Measurements from ENCODE around the gene OBSCN. TPM values are rescaled to one million over a fixed set of nuclear protein-coding genes. Genes with fewer than 3 reads are reported as not detected.
A peak's percentile ranks its signal among the peaks of the same experiment; 100 is the strongest.

The OBSCN gene
- total and polyA plus RNA-seq, 5 donors from 2014 or later: 0.13 to 57.1 (median 1.1) TPM

- no peak for DNase-seq
- peak overlapping the region in 1 of 3 donors; percentile 47 for H3K27ac Mint-ChIP-seq
- peak overlapping the region in 2 of 4 donors; percentile 15 to 84 for H3K4me3 Mint-ChIP-seq
- H3K27ac ChIP-seq (ENCODE audit: insufficient read depth, low read length, poor library complexity, severe bottlenecking): no peak overlapping the region
- H3K27me3 ChIP-seq (ENCODE audit: control insufficient read depth, insufficient read depth, low read length): no peaks in the 10 kb centered on the region
- H3K36me3 Mint-ChIP-seq: no peaks in the 10 kb centered on the region
- H3K4me1 ChIP-seq (ENCODE audit: control insufficient read depth, insufficient read depth, low read length, poor library complexity, severe bottlenecking): peaks cover 24% of the 10 kb centered on the region
- no peaks in the 10 kb centered on the region for H3K36me3 ChIP-seq (ENCODE audit: control insufficient read depth, insufficient read depth, low read length)
- no peak for ATAC-seq (ENCODE audit: low read depth in 2 of 2)
- H3K27me3 Mint-ChIP-seq: no peaks in the 10 kb centered on the region
- H3K9me3 Mint-ChIP-seq: peaks cover 0 to 1% (median 0%) of the 10 kb centered on the region in 7 donors
- no peaks in the 10 kb centered on the region for H3K9me3 ChIP-seq (ENCODE audit: control insufficient read depth in 2 of 2, low read length in 2 of 2)
- H3K4me3 ChIP-seq (ENCODE audit: low read depth, low read length): no peak overlapping the region
- peaks cover 2 to 29% (median 8%) of the 10 kb centered on the region in 4 donors for H3K4me1 Mint-ChIP-seq
These were observed 202.2 kb downstream of the OBSCN start for GRCh38 chr1:228410015-228410414.

GRCh38 chr1:228410671-228411070 lies 202.8 kb downstream of the OBSCN start:
- no peak for DNase-seq
- Histone ChIP-seq H3K9me3 (ENCODE audit: control insufficient read depth in 2 of 2, low read length in 2 of 2) (no peaks in the 10 kb centered on the region), H3K4me3 (ENCODE audit: low read depth, low read length) (no peak overlapping the region), H3K27ac (ENCODE audit: insufficient read depth, low read length, poor library complexity, severe bottlenecking) (no peak overlapping the region), H3K27me3 (ENCODE audit: control insufficient read depth, insufficient read depth, low read length) (peaks cover 2% of the 10 kb centered on the region), H3K36me3 (ENCODE audit: control insufficient read depth, insufficient read depth, low read length) (no peaks in the 10 kb centered on the region), H3K4me1 (ENCODE audit: control insufficient read depth, insufficient read depth, low read length, poor library complexity, severe bottlenecking) (peaks cover 18% of the 10 kb centered on the region)
- Mint-ChIP-seq H3K4me3 (peak overlapping the region in 1 of 4 donors; percentile 84), H3K27me3 (peaks cover 7% of the 10 kb centered on the region), H3K36me3 (no peaks in the 10 kb centered on the region), H3K9me3 (no peaks in the 10 kb centered on the region), H3K27ac (peak overlapping the region in 1 of 3 donors; percentile 53), H3K4me1 (peaks cover 0 to 31% (median 8%) of the 10 kb centered on the region in 4 donors)
- ATAC-seq (ENCODE audit: low read depth in 2 of 2): no peak

GRCh38 chr1:228411121-228411520 lies 203.3 kb downstream of the OBSCN start:
- no peak overlapping the region for H3K27ac Mint-ChIP-seq
- no peaks in the 10 kb centered on the region for H3K9me3 ChIP-seq (ENCODE audit: control insufficient read depth in 2 of 2, low read length in 2 of 2)
- no peaks in the 10 kb centered on the region for H3K36me3 ChIP-seq (ENCODE audit: control insufficient read depth, insufficient read depth, low read length)
- peaks cover 5% of the 10 kb centered on the region for H3K27me3 ChIP-seq (ENCODE audit: control insufficient read depth, insufficient read depth, low read length)
- no peak overlapping the region for H3K4me3 ChIP-seq (ENCODE audit: low read depth, low read length)
- no peak overlapping the region for H3K27ac ChIP-seq (ENCODE audit: insufficient read depth, low read length, poor library complexity, severe bottlenecking)
- ATAC-seq (ENCODE audit: low read depth in 2 of 2) (no peak), DNase-seq (no peak)
- peaks cover 11% of the 10 kb centered on the region for H3K27me3 Mint-ChIP-seq
- peaks cover 0 to 33% (median 12%) of the 10 kb centered on the region in 4 donors for H3K4me1 Mint-ChIP-seq
- no peaks in the 10 kb centered on the region for H3K9me3 Mint-ChIP-seq
- peak overlapping the region in 2 of 4 donors; percentile 74 to 84 for H3K4me3 Mint-ChIP-seq
- no peaks in the 10 kb centered on the region for H3K36me3 Mint-ChIP-seq
- peaks cover 20% of the 10 kb centered on the region for H3K4me1 ChIP-seq (ENCODE audit: control insufficient read depth, insufficient read depth, low read length, poor library complexity, severe bottlenecking)

GRCh38 chr1:228411548-228412430 lies 203.9 kb downstream of the OBSCN start:
- Mint-ChIP-seq H3K27me3 (peaks cover 12% of the 10 kb centered on the region), H3K36me3 (no peaks in the 10 kb centered on the region), H3K9me3 (no peaks in the 10 kb centered on the region), H3K27ac (no peak overlapping the region), H3K4me3 (peak overlapping the region in 2 of 4 donors; percentile 10 to 15), H3K4me1 (peaks cover 0 to 36% (median 15%) of the 10 kb centered on the region in 4 donors)
- no peak overlapping the region for H3K27ac ChIP-seq (ENCODE audit: insufficient read depth, low read length, poor library complexity, severe bottlenecking)
- H3K27me3 ChIP-seq (ENCODE audit: control insufficient read depth, insufficient read depth, low read length): peaks cover 5% of the 10 kb centered on the region
- no peaks in the 10 kb centered on the region for H3K9me3 ChIP-seq (ENCODE audit: control insufficient read depth in 2 of 2, low read length in 2 of 2)
- no peak overlapping the region for H3K4me3 ChIP-seq (ENCODE audit: low read depth, low read length)
- no peak for DNase-seq
- no peak for ATAC-seq (ENCODE audit: low read depth in 2 of 2)
- no peaks in the 10 kb centered on the region for H3K36me3 ChIP-seq (ENCODE audit: control insufficient read depth, insufficient read depth, low read length)
- H3K4me1 ChIP-seq (ENCODE audit: control insufficient read depth, insufficient read depth, low read length, poor library complexity, severe bottlenecking): peaks cover 27% of the 10 kb centered on the region

DNA sequence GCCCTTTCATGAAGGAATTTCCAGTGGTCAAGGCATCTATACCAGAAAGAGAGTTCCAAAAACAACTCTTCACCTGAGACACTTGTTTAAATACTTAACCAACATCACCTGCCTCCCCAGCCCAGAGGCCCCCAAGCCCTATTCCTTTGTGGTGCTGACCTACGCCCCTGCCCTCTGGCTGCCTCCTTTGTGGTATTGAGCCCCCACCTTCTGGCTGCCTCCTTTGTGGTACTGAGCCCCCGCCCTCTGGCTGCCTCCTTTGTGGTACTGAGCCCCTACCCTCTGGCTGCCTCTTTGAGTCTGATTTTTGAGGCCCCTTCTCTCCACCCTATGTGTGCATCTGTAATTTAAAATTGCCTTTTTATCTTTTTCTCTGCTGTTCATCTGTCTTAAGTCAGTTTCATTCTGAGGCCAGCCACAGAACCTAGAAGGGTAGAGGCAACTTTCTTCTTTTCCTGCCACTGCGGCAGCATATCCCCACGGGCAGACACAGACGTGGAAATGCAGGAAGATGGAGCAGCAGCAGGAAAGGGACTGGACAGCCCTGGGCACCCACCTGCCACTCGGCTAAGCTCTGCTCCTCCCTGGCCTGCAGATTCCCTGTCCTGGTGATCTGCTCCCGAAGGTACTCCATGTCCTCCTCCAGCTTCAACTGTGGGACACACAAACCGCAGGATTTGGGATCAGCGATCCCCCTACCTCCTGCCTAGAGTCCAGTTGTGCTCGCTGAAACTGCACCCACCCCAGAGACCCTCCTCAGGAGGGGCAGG lies 205.6 kb downstream of the OBSCN start:
- Histone ChIP-seq H3K27me3 (ENCODE audit: control insufficient read depth, insufficient read depth, low read length) (peaks cover 10% of the 10 kb centered on the region), H3K4me1 (ENCODE audit: control insufficient read depth, insufficient read depth, low read length, poor library complexity, severe bottlenecking) (peaks cover 22% of the 10 kb centered on the region), H3K4me3 (ENCODE audit: low read depth, low read length) (no peak overlapping the region), H3K36me3 (ENCODE audit: control insufficient read depth, insufficient read depth, low read length) (no peaks in the 10 kb centered on the region), H3K9me3 (ENCODE audit: control insufficient read depth in 2 of 2, low read length in 2 of 2) (no peaks in the 10 kb centered on the region), H3K27ac (ENCODE audit: insufficient read depth, low read length, poor library complexity, severe bottlenecking) (no peak overlapping the region)
- Mint-ChIP-seq H3K27ac (no peak overlapping the region), H3K4me1 (peaks cover 5 to 41% (median 19%) of the 10 kb centered on the region in 4 donors), H3K4me3 (peak overlapping the region in 1 of 4 donors; percentile 54), H3K36me3 (no peaks in the 10 kb centered on the region), H3K9me3 (no peaks in the 10 kb centered on the region), H3K27me3 (peaks cover 19% of the 10 kb centered on the region)
- no peak for ATAC-seq (ENCODE audit: low read depth in 2 of 2)
- DNase-seq: no peak

GRCh38 chr1:228414511-228415211 lies 206.8 kb downstream of the OBSCN start:
- H3K4me3 Mint-ChIP-seq: peak overlapping the region in 2 of 4 donors; percentile 15 to 81
- Histone ChIP-seq H3K9me3 (ENCODE audit: control insufficient read depth in 2 of 2, low read length in 2 of 2) (no peaks in the 10 kb centered on the region), H3K4me1 (ENCODE audit: control insufficient read depth, insufficient read depth, low read length, poor library complexity, severe bottlenecking) (peaks cover 21% of the 10 kb centered on the region), H3K27ac (ENCODE audit: insufficient read depth, low read length, poor library complexity, severe bottlenecking) (no peak overlapping the region), H3K36me3 (ENCODE audit: control insufficient read depth, insufficient read depth, low read length) (no peaks in the 10 kb centered on the region), H3K4me3 (ENCODE audit: low read depth, low read length) (no peak overlapping the region), H3K27me3 (ENCODE audit: control insufficient read depth, insufficient read depth, low read length) (peaks cover 10% of the 10 kb centered on the region)
- H3K36me3 Mint-ChIP-seq: no peaks in the 10 kb centered on the region
- H3K9me3 Mint-ChIP-seq: no peaks in the 10 kb centered on the region
- no peak for ATAC-seq (ENCODE audit: low read depth in 2 of 2)
- no peak overlapping the region for H3K27ac Mint-ChIP-seq
- H3K27me3 Mint-ChIP-seq: peaks cover 26% of the 10 kb centered on the region
- peaks cover 5 to 31% (median 19%) of the 10 kb centered on the region in 4 donors for H3K4me1 Mint-ChIP-seq
- no peak for DNase-seq

GRCh38 chr1:228415221-228415620 lies 207.4 kb downstream of the OBSCN start:
- no peaks in the 10 kb centered on the region for H3K9me3 ChIP-seq (ENCODE audit: control insufficient read depth in 2 of 2, low read length in 2 of 2)
- H3K27ac ChIP-seq (ENCODE audit: insufficient read depth, low read length, poor library complexity, severe bottlenecking): no peak overlapping the region
- H3K27me3 Mint-ChIP-seq: peaks cover 30% of the 10 kb centered on the region
- H3K36me3 ChIP-seq (ENCODE audit: control insufficient read depth, insufficient read depth, low read length): no peaks in the 10 kb centered on the region
- peaks cover 3% of the 10 kb centered on the region for H3K36me3 Mint-ChIP-seq
- H3K27me3 ChIP-seq (ENCODE audit: control insufficient read depth, insufficient read depth, low read length): peaks cover 10% of the 10 kb centered on the region
- H3K4me1 Mint-ChIP-seq: peaks cover 5 to 30% (median 18%) of the 10 kb centered on the region in 4 donors
- H3K4me1 ChIP-seq (ENCODE audit: control insufficient read depth, insufficient read depth, low read length, poor library complexity, severe bottlenecking): peaks cover 21% of the 10 kb centered on the region
- no peak for ATAC-seq (ENCODE audit: low read depth in 2 of 2)
- peak overlapping the region in 2 of 4 donors; percentile 81 to 84 for H3K4me3 Mint-ChIP-seq
- H3K4me3 ChIP-seq (ENCODE audit: low read depth, low read length): no peak overlapping the region
- H3K27ac Mint-ChIP-seq: peak overlapping the region in 1 of 3 donors; percentile 45
- no peak for DNase-seq
- H3K9me3 Mint-ChIP-seq: no peaks in the 10 kb centered on the region

Measured in CD4-positive, CD25-positive, alpha-beta regulatory T cell (primary cell).